HFF-Myc (cell line): ENCODE data around the gene RYR3.
A peak's percentile ranks its signal among the peaks of the same experiment; 100 is the strongest.

Experiments
- DNase-seq: peaks from one replicate; pipeline ENCODE4 v3.0.0-alpha.2; 2011; ENCODE audit warnings: low read depth; ENCODE audit errors: extremely low read depth
- H3K4me3 ChIP-seq: replicated peaks from 2 replicates; pipeline ENCODE4 v1.5.1; 2011; ENCODE audit warnings: low read depth, mild to moderate bottlenecking, control low read depth, low read length
- CTCF ChIP-seq: IDR thresholded peaks from 2 replicates; pipeline ENCODE4 v1.5.1; 2012; ENCODE audit warnings: mild to moderate bottlenecking, low read depth, low read length, control low read depth; ENCODE audit errors: missing control alignments

RYR3 gene

GRCh38 chr15:33782966-33783365, 472.2 kb downstream of the RYR3 start:
- DNase-seq, result no peak
- H3K4me3 ChIP-seq, result no peak overlapping the region

GRCh38 chr15:33785366-33785765, 474.6 kb downstream of the RYR3 start:
- no peak for TF ChIP-seq CTCF

More at GRCh38 chr15:33782966-33783365, 472.2 kb downstream of the RYR3 start:
- no peak for TF ChIP-seq CTCF

GRCh38 chr15:33788906-33789540, 478.3 kb downstream of the RYR3 start:
- DNase-seq, result peak; percentile 5
- H3K4me3 ChIP-seq, result no peak overlapping the region
- no peak for TF ChIP-seq CTCF

More at GRCh38 chr15:33785366-33785765, 474.6 kb downstream of the RYR3 start:
- no peak overlapping the region for H3K4me3 ChIP-seq
- no peak for DNase-seq

GRCh38 chr15:33794453-33794852, 483.7 kb downstream of the RYR3 start:
- H3K4me3 ChIP-seq, result no peak overlapping the region
- no peak for TF ChIP-seq CTCF
- no peak for DNase-seq

GRCh38 chr15:33795070-33795469, 484.3 kb downstream of the RYR3 start:
- no peak for DNase-seq
- TF ChIP-seq CTCF, result no peak
- H3K4me3 ChIP-seq, result no peak overlapping the region

GRCh38 chr15:33797651-33798050, 486.9 kb downstream of the RYR3 start:
- no peak for DNase-seq
- H3K4me3 ChIP-seq, result no peak overlapping the region

More at GRCh38 chr15:33797651-33798050, 486.9 kb downstream of the RYR3 start:
- TF ChIP-seq CTCF, result no peak
